ENCODE data around the gene SFXN3.
"Not testable (repeated sequence)": the region's sequence is repeated elsewhere in the genome, so short reads cannot be mapped to it uniquely, and the experiment has no call there.

The SFXN3 gene

GRCh38 chr10:101016814-101017213 is 14.2 kb upstream of the SFXN3 start:
- no peak for DNase-seq

- DNase-seq: no peak
Observed at GRCh38 chr10:101018118-101018599, 12.9 kb upstream of the SFXN3 start.

- DNase-seq: peak; percentile 71
Observed at GRCh38 chr10:101018600-101019439, 12.2 kb upstream of the SFXN3 start.

GRCh38 chr10:101019440-101019703 is 11.7 kb upstream of the SFXN3 start:
- no peak for DNase-seq

GRCh38 chr10:101020427-101021075 is 10.5 kb upstream of the SFXN3 start:
- no peak for DNase-seq

- DNase-seq: no peak
Observed at GRCh38 chr10:101021239-101021638, 9.8 kb upstream of the SFXN3 start.

GRCh38 chr10:101021692-101022251 is 9.3 kb upstream of the SFXN3 start:
- no peak for DNase-seq

- DNase-seq: no peak
Observed at GRCh38 chr10:101022967-101023705, 7.9 kb upstream of the SFXN3 start.

GRCh38 chr10:101027106-101027720 is 3.8 kb upstream of the SFXN3 start:
- DNase-seq: no peak

GRCh38 chr10:101028446-101029337 is 2.3 kb upstream of the SFXN3 start:
- DNase-seq: no peak

- DNase-seq: no peak
Observed at GRCh38 chr10:101029520-101030295, 1.3 kb upstream of the SFXN3 start.

- DNase-seq: no peak
Observed at GRCh38 chr10:101030496-101031127, 422 bp upstream of the SFXN3 start.

GRCh38 chr10:101031796-101032636 is 982 bp downstream of the SFXN3 start:
- peak; percentile 86 for DNase-seq

GRCh38 chr10:101032637-101033224 is 1.7 kb downstream of the SFXN3 start:
- peak; percentile 56 for DNase-seq

GRCh38 chr10:101033276-101033675 is 2.2 kb downstream of the SFXN3 start:
- no peak for DNase-seq

- DNase-seq: not testable (repeated sequence)
Observed at GRCh38 chr10:101034404-101034803, 3.4 kb downstream of the SFXN3 start.

GRCh38 chr10:101035314-101035713 is 4.3 kb downstream of the SFXN3 start:
- DNase-seq: no peak

- no peak for DNase-seq
Observed at GRCh38 chr10:101035916-101036702, 5.1 kb downstream of the SFXN3 start.
